Activated naive CD8-positive, alpha-beta T cell (primary cell): ENCODE measurements around the gene OOSP3.
"Not testable (repeated sequence)": the region's sequence is repeated elsewhere in the genome, so short reads cannot be mapped to it uniquely, and the experiment has no call there.

Experiments used
- H3K27ac Mint-ChIP-seq: one replicate; pipeline ENCODE4 v1.8.0; 2021; ENCODE audit warnings: mixed read lengths
- H3K27me3 Mint-ChIP-seq: one replicate; pipeline ENCODE4 v1.8.0; 2021; ENCODE audit warnings: mixed read lengths
- H3K36me3 Mint-ChIP-seq: one replicate; pipeline ENCODE4 v1.8.0; 2021; ENCODE audit warnings: mixed read lengths
- H3K4me1 Mint-ChIP-seq: one replicate; pipeline ENCODE4 v1.8.0; 2021; ENCODE audit warnings: low read depth, mixed read lengths
- H3K4me3 Mint-ChIP-seq: one replicate; pipeline ENCODE4 v1.8.0; 2021; ENCODE audit warnings: mild to moderate bottlenecking, mixed read lengths
- H3K9me3 Mint-ChIP-seq: one replicate; pipeline ENCODE4 v1.8.0; 2021; ENCODE audit warnings: low read depth, mixed read lengths

OOSP3 gene

GRCh38 chr11:59878575-59878974 lies at the start of gene OOSP3:
OOSP3 (plus strand) TSS chr11:59878782; CDS start chr11:59878809, 27 bp downstream.
- H3K9me3 Mint-ChIP-seq: no peaks in the 10 kb centered on the region
- peaks cover 3% of the 10 kb centered on the region for H3K27me3 Mint-ChIP-seq
- no peak within 1 kb of the TSS for H3K27ac Mint-ChIP-seq
- H3K4me3 Mint-ChIP-seq: no peak within 1 kb of the TSS
- no peaks in the 10 kb centered on the region for H3K36me3 Mint-ChIP-seq
- H3K4me1 Mint-ChIP-seq: no peaks in the 10 kb centered on the region

- no peaks in the 10 kb centered on the region for H3K36me3 Mint-ChIP-seq
- H3K9me3 Mint-ChIP-seq: no peaks in the 10 kb centered on the region
- H3K27me3 Mint-ChIP-seq: peaks cover 2% of the 10 kb centered on the region
- no peak overlapping the region for H3K4me3 Mint-ChIP-seq
- no peak overlapping the region for H3K27ac Mint-ChIP-seq
- H3K4me1 Mint-ChIP-seq: no peaks in the 10 kb centered on the region
Measured at GRCh38 chr11:59829358-59829757, 49.2 kb upstream of the OOSP3 start.

GRCh38 chr11:59833602-59834001 lies 45.0 kb upstream of the OOSP3 start:
- Mint-ChIP-seq H3K36me3 (no peaks in the 10 kb centered on the region), H3K27me3 (peaks cover 4% of the 10 kb centered on the region), H3K9me3 (no peaks in the 10 kb centered on the region), H3K4me1 (no peaks in the 10 kb centered on the region), H3K4me3 (no peak overlapping the region), H3K27ac (no peak overlapping the region)

GRCh38 chr11:59839615-59840014 lies 39.0 kb upstream of the OOSP3 start:
- no peaks in the 10 kb centered on the region for H3K9me3 Mint-ChIP-seq
- H3K4me1 Mint-ChIP-seq: no peaks in the 10 kb centered on the region
- no peak overlapping the region for H3K4me3 Mint-ChIP-seq
- no peaks in the 10 kb centered on the region for H3K36me3 Mint-ChIP-seq
- peaks cover 2% of the 10 kb centered on the region for H3K27me3 Mint-ChIP-seq
- no peak overlapping the region for H3K27ac Mint-ChIP-seq

- H3K9me3 Mint-ChIP-seq: no peaks in the 10 kb centered on the region
- no peaks in the 10 kb centered on the region for H3K36me3 Mint-ChIP-seq
- H3K27me3 Mint-ChIP-seq: peaks cover 2% of the 10 kb centered on the region
- H3K27ac Mint-ChIP-seq: no peak overlapping the region
- no peaks in the 10 kb centered on the region for H3K4me1 Mint-ChIP-seq
- no peak overlapping the region for H3K4me3 Mint-ChIP-seq
Measured at GRCh38 chr11:59841514-59841913, 37.1 kb upstream of the OOSP3 start.

- no peak overlapping the region for H3K4me3 Mint-ChIP-seq
- H3K4me1 Mint-ChIP-seq: no peaks in the 10 kb centered on the region
- no peak overlapping the region for H3K27ac Mint-ChIP-seq
- no peaks in the 10 kb centered on the region for H3K9me3 Mint-ChIP-seq
- no peaks in the 10 kb centered on the region for H3K27me3 Mint-ChIP-seq
- H3K36me3 Mint-ChIP-seq: no peaks in the 10 kb centered on the region
Measured at GRCh38 chr11:59842316-59842715, 36.3 kb upstream of the OOSP3 start.

- H3K4me3 Mint-ChIP-seq: no peak within 1 kb of the TSS
- H3K4me1 Mint-ChIP-seq: no peaks in the 10 kb centered on the region
- H3K9me3 Mint-ChIP-seq: no peaks in the 10 kb centered on the region
- no peaks in the 10 kb centered on the region for H3K27me3 Mint-ChIP-seq
- no peak within 1 kb of the TSS for H3K27ac Mint-ChIP-seq
- no peaks in the 10 kb centered on the region for H3K36me3 Mint-ChIP-seq
Measured at GRCh38 chr11:59845399-59845798, 33.2 kb upstream of the OOSP3 start, which contains the start of gene CBLIF. CBLIF (minus strand) TSS chr11:59845499; CDS start chr11:59845453, 46 bp downstream.

GRCh38 chr11:59846556-59846955 lies 32.0 kb upstream of the OOSP3 start:
- peaks cover 2% of the 10 kb centered on the region for H3K27me3 Mint-ChIP-seq
- no peaks in the 10 kb centered on the region for H3K9me3 Mint-ChIP-seq
- H3K4me1 Mint-ChIP-seq: no peaks in the 10 kb centered on the region
- no peak overlapping the region for H3K4me3 Mint-ChIP-seq
- no peak overlapping the region for H3K27ac Mint-ChIP-seq
- no peaks in the 10 kb centered on the region for H3K36me3 Mint-ChIP-seq

GRCh38 chr11:59847626-59848025 lies 31.0 kb upstream of the OOSP3 start:
- H3K9me3 Mint-ChIP-seq: no peaks in the 10 kb centered on the region
- H3K4me1 Mint-ChIP-seq: no peaks in the 10 kb centered on the region
- peaks cover 2% of the 10 kb centered on the region for H3K27me3 Mint-ChIP-seq
- no peak overlapping the region for H3K27ac Mint-ChIP-seq
- no peak overlapping the region for H3K4me3 Mint-ChIP-seq
- no peaks in the 10 kb centered on the region for H3K36me3 Mint-ChIP-seq

GRCh38 chr11:59848439-59848838 lies 30.1 kb upstream of the OOSP3 start:
- H3K36me3 Mint-ChIP-seq, H3K4me3 Mint-ChIP-seq, H3K27ac Mint-ChIP-seq, H3K4me1 Mint-ChIP-seq, H3K27me3 Mint-ChIP-seq, H3K9me3 Mint-ChIP-seq: not testable (repeated sequence)

GRCh38 chr11:59849129-59849528 lies 29.5 kb upstream of the OOSP3 start:
- Mint-ChIP-seq H3K4me1 (no peaks in the 10 kb centered on the region), H3K27ac (no peak overlapping the region), H3K4me3 (no peak overlapping the region), H3K9me3 (no peaks in the 10 kb centered on the region), H3K27me3 (peaks cover 2% of the 10 kb centered on the region), H3K36me3 (no peaks in the 10 kb centered on the region)

GRCh38 chr11:59849551-59849950 lies 29.0 kb upstream of the OOSP3 start:
- not testable (repeated sequence) for H3K9me3 Mint-ChIP-seq, H3K27me3 Mint-ChIP-seq, H3K4me3 Mint-ChIP-seq, H3K27ac Mint-ChIP-seq, H3K4me1 Mint-ChIP-seq, H3K36me3 Mint-ChIP-seq

GRCh38 chr11:59851416-59851815 lies 27.2 kb upstream of the OOSP3 start:
- not testable (repeated sequence) for H3K27ac Mint-ChIP-seq, H3K36me3 Mint-ChIP-seq, H3K9me3 Mint-ChIP-seq, H3K4me1 Mint-ChIP-seq, H3K4me3 Mint-ChIP-seq, H3K27me3 Mint-ChIP-seq

GRCh38 chr11:59854871-59855270 lies 23.7 kb upstream of the OOSP3 start:
- peaks cover 4% of the 10 kb centered on the region for H3K27me3 Mint-ChIP-seq
- peaks cover 19% of the 10 kb centered on the region for H3K4me1 Mint-ChIP-seq
- H3K36me3 Mint-ChIP-seq: no peaks in the 10 kb centered on the region
- H3K27ac Mint-ChIP-seq: no peak overlapping the region
- no peaks in the 10 kb centered on the region for H3K9me3 Mint-ChIP-seq
- no peak overlapping the region for H3K4me3 Mint-ChIP-seq

- Mint-ChIP-seq H3K9me3 (no peaks in the 10 kb centered on the region), H3K4me3 (peak overlapping the region; percentile 15), H3K4me1 (peaks cover 19% of the 10 kb centered on the region), H3K36me3 (no peaks in the 10 kb centered on the region), H3K27ac (peak overlapping the region; percentile 87), H3K27me3 (peaks cover 2% of the 10 kb centered on the region)
Measured at GRCh38 chr11:59857439-59858434, 20.8 kb upstream of the OOSP3 start.

- Mint-ChIP-seq H3K9me3 (no peaks in the 10 kb centered on the region), H3K27me3 (peaks cover 2% of the 10 kb centered on the region), H3K36me3 (no peaks in the 10 kb centered on the region), H3K4me1 (peaks cover 19% of the 10 kb centered on the region), H3K4me3 (no peak overlapping the region), H3K27ac (no peak overlapping the region)
Measured at GRCh38 chr11:59859673-59860072, 18.9 kb upstream of the OOSP3 start.
